LNCaP clone FGC (cell line): ENCODE data around the gene EEF1AKMT3.

Source experiments
- DNase-seq: peaks from one replicate; pipeline ENCODE4 v3.0.0-alpha.2; 2011; ENCODE audit warnings: low read depth
- H3K4me3 ChIP-seq: 2 replicates; pipeline ENCODE4 v1.5.1; 2011; ENCODE audit warnings: mild to moderate bottlenecking, low read depth, low read length, control low read depth
- CTCF ChIP-seq: IDR thresholded peaks from 2 replicates; pipeline ENCODE4 v1.5.1; 2012; ENCODE audit warnings: mild to moderate bottlenecking; ENCODE audit not compliant: control insufficient read depth, insufficient read depth; ENCODE audit errors: extremely low read depth

EEF1AKMT3 gene

GRCh38 chr12:57725851-57726150, 46.6 kb upstream of the EEF1AKMT3 start:
- H3K4me3 ChIP-seq: peak overlapping the region; percentile 53
- DNase-seq: no peak
- no peak for TF ChIP-seq CTCF

GRCh38 chr12:57726151-57726883, 46.1 kb upstream of the EEF1AKMT3 start:
- DNase-seq: no peak
- peak overlapping the region; percentile 53 for H3K4me3 ChIP-seq
- TF ChIP-seq CTCF: peak; percentile 62

GRCh38 chr12:57726884-57727757, 45.3 kb upstream of the EEF1AKMT3 start:
- H3K4me3 ChIP-seq: peak overlapping the region; percentile 53
- no peak for TF ChIP-seq CTCF
- peak; percentile 40 for DNase-seq

DNA sequence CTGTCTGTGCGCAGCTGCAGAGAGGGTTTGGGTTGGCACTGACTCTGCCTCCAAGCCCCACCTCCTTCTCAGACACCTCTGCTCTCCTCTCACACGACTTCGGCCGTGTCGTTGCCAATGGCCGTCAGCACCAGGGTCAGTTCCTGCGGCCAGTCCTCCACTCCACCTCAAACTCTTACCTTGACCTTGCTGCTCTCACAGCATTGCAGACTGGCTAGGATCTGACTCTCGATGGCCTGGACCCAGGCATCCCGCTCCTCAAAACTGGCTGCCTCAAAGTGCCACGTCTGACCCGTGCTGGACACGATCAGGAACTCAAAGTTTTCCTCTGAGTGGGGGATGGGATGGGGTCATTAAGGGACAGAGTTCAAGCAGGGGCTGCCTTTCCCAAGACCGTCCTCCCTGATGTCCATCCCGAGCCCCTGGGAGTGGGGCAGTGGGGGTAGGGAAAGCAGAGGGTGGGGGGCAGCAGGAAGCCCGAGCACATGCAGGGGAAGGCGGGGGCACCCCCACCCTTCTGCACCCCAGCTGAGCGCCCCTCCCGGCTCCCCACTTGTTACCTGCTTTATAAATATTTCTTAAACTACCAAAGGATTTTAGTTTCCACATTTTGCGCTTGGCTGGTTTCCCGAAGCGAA, 44.5 kb upstream of the EEF1AKMT3 start:
- peak; percentile 59 for DNase-seq
- TF ChIP-seq CTCF: no peak
- H3K4me3 ChIP-seq: peak overlapping the region; percentile 53

DNA sequence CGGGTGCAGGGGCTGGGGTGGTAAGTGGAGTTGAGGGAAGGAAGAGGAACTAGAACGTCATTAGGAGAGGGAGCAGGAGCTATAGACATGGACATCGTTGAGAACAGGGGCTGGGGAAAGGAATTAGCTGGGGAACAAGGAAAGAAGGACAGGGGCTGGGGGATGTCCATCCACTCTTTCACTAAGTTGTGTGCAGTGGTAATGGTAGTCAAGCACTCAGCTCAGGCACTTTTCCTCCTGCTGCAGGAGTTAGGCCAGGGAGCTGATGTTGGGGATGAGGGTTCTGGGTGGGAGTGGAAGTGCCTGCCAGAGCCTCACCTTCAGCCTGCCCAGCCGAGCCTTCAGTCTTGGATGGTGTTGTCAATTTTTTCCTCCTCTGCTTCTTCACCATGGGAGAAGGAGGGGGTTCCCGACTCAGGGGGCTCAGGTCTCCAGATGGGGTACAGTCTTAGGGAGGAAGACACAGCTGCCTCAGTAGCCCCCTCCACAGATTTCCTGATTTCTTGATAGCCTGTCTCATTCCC, 43.0 kb upstream of the EEF1AKMT3 start:
- TF ChIP-seq CTCF: no peak
- DNase-seq: no peak
- no peak overlapping the region for H3K4me3 ChIP-seq

DNA sequence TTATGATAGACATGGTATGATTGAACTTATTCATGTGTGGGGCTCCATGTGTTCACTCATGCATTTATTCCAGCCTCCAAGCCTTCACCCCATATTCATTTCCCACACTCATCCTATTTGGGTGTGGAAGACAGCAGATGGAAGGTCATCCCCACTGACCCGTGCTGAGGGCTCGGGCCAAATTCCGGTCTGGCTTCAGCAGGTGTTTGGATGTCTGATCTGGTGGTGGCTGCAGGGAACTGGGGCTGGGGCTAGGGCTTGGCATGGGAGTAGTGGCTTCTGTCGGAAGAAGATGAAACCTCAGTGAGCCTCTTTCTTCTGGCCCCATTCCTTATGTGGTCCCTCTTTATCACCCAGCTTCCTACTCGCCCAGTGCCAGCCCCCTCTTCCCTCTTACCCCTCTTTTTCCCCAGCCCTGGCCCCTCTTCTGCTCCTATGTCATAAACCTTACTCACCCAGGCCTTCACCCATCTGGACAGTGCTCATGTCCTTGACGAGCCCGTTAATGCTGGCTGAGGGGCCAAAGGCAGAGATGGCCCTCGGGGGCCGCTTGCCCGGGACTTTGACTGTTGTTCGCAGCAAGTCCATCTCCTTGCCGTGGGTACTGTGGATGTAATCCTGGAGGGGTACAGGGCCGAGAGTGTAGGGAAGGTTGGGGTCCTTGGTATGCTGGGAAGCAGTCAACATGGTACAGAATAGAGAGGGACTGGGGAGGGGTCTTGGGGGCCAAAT, 41.9 kb upstream of the EEF1AKMT3 start:
- TF ChIP-seq CTCF: no peak
- no peak for DNase-seq
- H3K4me3 ChIP-seq: no peak overlapping the region
